22Rv1 (cell line): ENCODE data around the gene ATCAY.

Experiments
- ZFX ChIP-seq: fragments of 450-650 bp; IDR thresholded peaks from 2 replicates; pipeline ENCODE4 v1.6.1; 2017; ENCODE audit warnings: antibody characterized with exemption, borderline replicate concordance
- TF ChIP-seq, protein P1 (sequence below): fragments of 450-650 bp; IDR thresholded peaks from 2 replicates; pipeline ENCODE4 v1.5.1; 2017; ENCODE audit warnings: mild to moderate bottlenecking

DNA sequence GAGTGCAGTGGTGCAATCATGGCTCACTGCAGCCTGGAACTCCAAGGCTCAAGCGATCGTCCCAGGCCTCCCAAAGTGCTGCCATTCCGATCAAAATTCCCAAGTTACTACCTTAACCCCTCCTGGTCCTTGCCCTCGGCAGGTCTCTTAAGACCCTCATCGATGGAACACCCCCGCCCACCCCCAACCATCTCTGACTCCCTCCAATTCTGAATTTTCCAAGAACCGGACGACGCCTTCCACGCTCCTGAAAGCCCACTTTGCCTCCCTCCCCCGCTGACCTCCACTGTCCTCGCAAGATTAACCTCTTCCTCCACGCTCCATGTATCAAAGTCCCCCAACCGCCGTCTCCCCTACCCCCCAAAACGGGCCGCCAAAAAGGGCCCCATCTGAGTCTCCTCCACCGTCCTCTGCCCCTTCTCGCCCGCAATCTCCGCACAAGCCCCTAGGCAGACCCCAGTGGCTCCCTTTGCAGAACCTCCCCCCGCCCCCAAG, 89.9 kb downstream of the ATCAY start:
- TF ChIP-seq, protein P1, sequence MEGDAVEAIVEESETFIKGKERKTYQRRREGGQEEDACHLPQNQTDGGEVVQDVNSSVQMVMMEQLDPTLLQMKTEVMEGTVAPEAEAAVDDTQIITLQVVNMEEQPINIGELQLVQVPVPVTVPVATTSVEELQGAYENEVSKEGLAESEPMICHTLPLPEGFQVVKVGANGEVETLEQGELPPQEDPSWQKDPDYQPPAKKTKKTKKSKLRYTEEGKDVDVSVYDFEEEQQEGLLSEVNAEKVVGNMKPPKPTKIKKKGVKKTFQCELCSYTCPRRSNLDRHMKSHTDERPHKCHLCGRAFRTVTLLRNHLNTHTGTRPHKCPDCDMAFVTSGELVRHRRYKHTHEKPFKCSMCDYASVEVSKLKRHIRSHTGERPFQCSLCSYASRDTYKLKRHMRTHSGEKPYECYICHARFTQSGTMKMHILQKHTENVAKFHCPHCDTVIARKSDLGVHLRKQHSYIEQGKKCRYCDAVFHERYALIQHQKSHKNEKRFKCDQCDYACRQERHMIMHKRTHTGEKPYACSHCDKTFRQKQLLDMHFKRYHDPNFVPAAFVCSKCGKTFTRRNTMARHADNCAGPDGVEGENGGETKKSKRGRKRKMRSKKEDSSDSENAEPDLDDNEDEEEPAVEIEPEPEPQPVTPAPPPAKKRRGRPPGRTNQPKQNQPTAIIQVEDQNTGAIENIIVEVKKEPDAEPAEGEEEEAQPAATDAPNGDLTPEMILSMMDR: no peak
- no peak for TF ChIP-seq ZFX
